GM12874 (cell line): ENCODE data around the gene STK32C.

Experiments
- CTCF ChIP-seq: IDR thresholded peaks from 2 replicates; pipeline ENCODE4 v1.5.1; 2011; ENCODE audit warnings: low read depth, mild to moderate bottlenecking, control low read depth, low read length, moderate library complexity; ENCODE audit not compliant: insufficient read depth

Gene STK32C

GRCh38 chr10:132258423-132258822, 49.3 kb downstream of the STK32C start:
- TF ChIP-seq CTCF, result no peak

GRCh38 chr10:132257907-132258306, 49.8 kb downstream of the STK32C start:
- no peak for TF ChIP-seq CTCF

GRCh38 chr10:132257271-132257670, 50.5 kb downstream of the STK32C start:
- no peak for TF ChIP-seq CTCF

- TF ChIP-seq CTCF, result no peak
Measured at GRCh38 chr10:132256866-132257265, 50.9 kb downstream of the STK32C start.

- no peak for TF ChIP-seq CTCF
Measured at GRCh38 chr10:132255489-132256344, 52.0 kb downstream of the STK32C start.

GRCh38 chr10:132254841-132255240, 52.9 kb downstream of the STK32C start:
- no peak for TF ChIP-seq CTCF

- TF ChIP-seq CTCF, result no peak
Measured at GRCh38 chr10:132253092-132253687, 54.6 kb downstream of the STK32C start.
